SK-N-MC (cell line): ENCODE measurements around the gene TAS2R19.

Experiments
- EZH2 ChIP-seq: fragments of 200-600 bp; sonication (generic); IDR thresholded peaks from one replicate; pipeline ENCODE4 v1.6.1; 2017; ENCODE audit warnings: antibody characterized with exemption
- POLR2AphosphoS5 ChIP-seq: IDR thresholded peaks from 2 replicates; pipeline ENCODE4 v1.6.1; 2012; ENCODE audit warnings: mild to moderate bottlenecking, low read depth, low read length, borderline replicate concordance

DNA sequence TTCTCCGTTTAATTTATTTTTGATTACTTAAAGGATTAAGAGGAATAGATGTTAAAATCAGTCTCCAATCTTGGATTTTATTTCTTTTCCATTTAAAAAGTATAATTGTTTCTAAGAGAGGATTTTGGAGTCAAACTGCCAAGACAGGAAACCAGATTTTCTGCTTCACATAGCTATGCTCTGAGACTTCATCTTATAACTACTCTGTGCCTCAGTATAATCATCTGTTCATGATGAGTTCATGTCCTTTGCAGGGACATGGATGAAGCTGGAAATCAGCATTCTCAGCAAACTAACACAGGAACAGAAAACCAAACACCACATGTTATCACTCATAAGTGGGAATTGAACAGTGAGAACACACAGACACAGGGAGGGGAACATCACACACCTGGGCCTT, 17.7 kb upstream of the TAS2R19 start:
- no peak for TF ChIP-seq POLR2AphosphoS5
- no peak for TF ChIP-seq EZH2
